UCSD-AML1 (cell line): ENCODE data around the gene APOC4.
A peak's percentile ranks its signal among the peaks of the same experiment; 100 is the strongest.
"Not testable (repeated sequence)": the region's sequence is repeated elsewhere in the genome, so short reads cannot be mapped to it uniquely, and the experiment has no call there.

ENCODE experiments used
- DNase-seq: peaks from one replicate; lab custom pipeline; 2025; ENCODE audit not compliant: unreplicated experiment; lab: John Stamatoyannopoulos, UW

Gene APOC4

GRCh38 chr19:44914433-44915206 is 27.4 kb upstream of the APOC4 start, which contains the start of gene APOC1:
Gene APOC1 (plus strand): TSS chr19:44914608. CDS start chr19:44914892, 284 bp downstream.
- DNase-seq: peak; percentile 66

- no peak for DNase-seq
These were observed 17.8 kb upstream of the APOC4 start for GRCh38 chr19:44924243-44924725.

- DNase-seq: peak; percentile 23
These were observed 16.7 kb upstream of the APOC4 start for GRCh38 chr19:44925114-44925891.

- not testable (repeated sequence) for DNase-seq
These were observed 15.6 kb upstream of the APOC4 start for GRCh38 chr19:44926245-44927077.

- no peak for DNase-seq
These were observed 14.3 kb upstream of the APOC4 start for GRCh38 chr19:44927746-44928145.

- DNase-seq: no peak
These were observed 11.9 kb upstream of the APOC4 start for GRCh38 chr19:44930088-44930487.

GRCh38 chr19:44931541-44931940 is 10.5 kb upstream of the APOC4 start:
- no peak for DNase-seq

GRCh38 chr19:44939668-44940067 is 2.4 kb upstream of the APOC4 start:
- no peak for DNase-seq

- DNase-seq: peak; percentile 57
These were observed 1.8 kb downstream of the APOC4 start for GRCh38 chr19:44943801-44944249.

GRCh38 chr19:44947041-44947581 is 5.1 kb downstream of the APOC4 start:
- no peak for DNase-seq

GRCh38 chr19:44948237-44948636 is 6.2 kb downstream of the APOC4 start:
- no peak for DNase-seq

- DNase-seq: no peak
These were observed 6.8 kb downstream of the APOC4 start for GRCh38 chr19:44948763-44949374.

- no peak for DNase-seq
These were observed 7.5 kb downstream of the APOC4 start for GRCh38 chr19:44949550-44949949.

GRCh38 chr19:44951179-44952159 is 9.4 kb downstream of the APOC4 start:
- DNase-seq: peak; percentile 24

GRCh38 chr19:44954278-44954648 is 12.2 kb downstream of the APOC4 start:
- DNase-seq: no peak

- peak; percentile 95 for DNase-seq
These were observed 12.8 kb downstream of the APOC4 start, which contains the start of gene CLPTM1 for GRCh38 chr19:44954649-44955504. Gene CLPTM1 (plus strand): TSS chr19:44955380. CDS start chr19:44955396, 16 bp downstream.

GRCh38 chr19:44955505-44956439 is 13.7 kb downstream of the APOC4 start:
- no peak for DNase-seq
